T-helper 1 cell treated with Interleukin-12 subunit alpha and Interleukin-12 subunit beta and Interleukin-4 antibody, amounts not matched to agents 30 μg/mL and 1 μg/mL, for 36 hours (primary cell): Measurements from ENCODE around the gene SOCS6.
"Not testable (repeated sequence)": the region's sequence is repeated elsewhere in the genome, so short reads cannot be mapped to it uniquely, and the experiment has no call there.

ENCODE experiments used
- H3K27ac Mint-ChIP-seq: one replicate; pipeline ENCODE4 v1.8.0; 2021; ENCODE audit warnings: mild to moderate bottlenecking, mixed read lengths
- H3K27me3 Mint-ChIP-seq: one replicate; pipeline ENCODE4 v1.8.0; 2021; ENCODE audit warnings: low read depth, mixed read lengths
- H3K36me3 Mint-ChIP-seq: one replicate; pipeline ENCODE4 v1.8.0; 2021; ENCODE audit warnings: low read depth, mixed read lengths
- H3K4me1 Mint-ChIP-seq: one replicate; pipeline ENCODE4 v1.8.0; 2021; ENCODE audit warnings: low read depth, mixed read lengths
- H3K4me3 Mint-ChIP-seq: one replicate; pipeline ENCODE4 v1.8.0; 2021; ENCODE audit warnings: mild to moderate bottlenecking, moderate library complexity, mixed read lengths
- H3K9me3 Mint-ChIP-seq: one replicate; pipeline ENCODE4 v1.8.0; 2021; ENCODE audit warnings: mixed read lengths

Gene SOCS6

DNA sequence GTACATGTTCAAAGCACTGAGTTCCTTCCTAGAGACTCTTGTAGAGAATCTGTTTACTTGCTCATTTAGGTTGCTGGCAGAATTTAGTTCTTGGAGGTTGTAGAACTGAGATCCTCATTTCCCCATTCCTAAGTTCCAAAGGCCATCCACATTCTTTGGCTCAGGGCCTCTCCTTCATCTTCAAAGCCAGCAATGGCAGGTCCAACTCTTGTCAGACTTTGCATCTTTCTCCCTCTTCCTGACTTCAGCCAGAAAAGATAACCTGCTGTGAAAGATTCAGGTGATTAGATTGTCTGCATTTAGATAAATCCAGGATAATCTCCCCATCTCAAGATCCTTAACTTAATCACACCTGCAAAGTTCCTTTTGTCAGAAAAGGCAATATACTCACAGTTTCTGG lies 51.1 kb downstream of the SOCS6 start:
- Mint-ChIP-seq H3K4me1 (no peaks in the 10 kb centered on the region), H3K4me3 (no peak overlapping the region)

DNA sequence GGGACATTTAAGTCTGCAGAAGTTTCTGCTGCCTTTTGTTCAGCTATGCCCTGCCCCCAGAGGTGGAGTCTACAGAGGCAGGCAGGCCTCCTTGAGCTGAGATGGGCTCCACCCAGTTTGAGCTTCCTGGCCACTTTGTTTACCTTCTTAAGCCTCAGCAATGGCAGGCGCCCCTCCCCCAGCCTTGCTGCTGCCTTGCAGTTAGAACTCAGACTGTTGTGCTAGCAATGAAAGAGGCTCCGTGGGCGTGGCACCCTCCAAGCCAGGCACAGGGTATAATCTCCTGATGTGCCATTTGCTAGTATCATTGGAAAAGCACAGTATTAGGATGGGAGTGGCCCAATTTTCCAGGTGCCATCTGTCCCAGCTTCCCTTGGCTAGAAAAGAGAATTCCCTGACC lies 59.6 kb downstream of the SOCS6 start:
- not testable (repeated sequence) for H3K27me3 Mint-ChIP-seq, H3K36me3 Mint-ChIP-seq, H3K9me3 Mint-ChIP-seq, H3K27ac Mint-ChIP-seq, H3K4me1 Mint-ChIP-seq, H3K4me3 Mint-ChIP-seq

More for the DNA sequence above, 51.1 kb downstream of the SOCS6 start:
- H3K27ac Mint-ChIP-seq = no peak overlapping the region
- no peaks in the 10 kb centered on the region for H3K36me3 Mint-ChIP-seq
- H3K9me3 Mint-ChIP-seq = no peaks in the 10 kb centered on the region
- no peaks in the 10 kb centered on the region for H3K27me3 Mint-ChIP-seq

DNA sequence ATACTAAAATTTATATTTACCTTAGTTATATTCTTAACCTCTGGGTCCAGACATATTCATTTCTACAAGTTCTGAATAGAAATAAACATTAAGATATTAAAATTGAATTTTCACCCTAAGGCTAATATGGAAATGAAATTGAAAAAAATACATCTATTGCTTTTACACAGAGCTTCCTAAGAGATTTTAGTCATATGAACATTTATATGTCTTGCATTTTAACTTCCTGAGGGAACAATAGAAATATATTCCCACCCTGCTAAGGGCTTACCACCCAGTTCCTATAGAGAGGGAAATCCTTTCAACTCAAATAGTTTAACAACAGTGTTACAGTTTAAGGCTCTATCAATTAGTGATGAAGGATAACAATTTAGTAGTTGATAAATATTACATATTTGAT lies 60.5 kb downstream of the SOCS6 start:
- Mint-ChIP-seq H3K4me1 (no peaks in the 10 kb centered on the region), H3K9me3 (peaks cover 4% of the 10 kb centered on the region), H3K27me3 (no peaks in the 10 kb centered on the region), H3K27ac (no peak overlapping the region), H3K4me3 (no peak overlapping the region), H3K36me3 (no peaks in the 10 kb centered on the region)

DNA sequence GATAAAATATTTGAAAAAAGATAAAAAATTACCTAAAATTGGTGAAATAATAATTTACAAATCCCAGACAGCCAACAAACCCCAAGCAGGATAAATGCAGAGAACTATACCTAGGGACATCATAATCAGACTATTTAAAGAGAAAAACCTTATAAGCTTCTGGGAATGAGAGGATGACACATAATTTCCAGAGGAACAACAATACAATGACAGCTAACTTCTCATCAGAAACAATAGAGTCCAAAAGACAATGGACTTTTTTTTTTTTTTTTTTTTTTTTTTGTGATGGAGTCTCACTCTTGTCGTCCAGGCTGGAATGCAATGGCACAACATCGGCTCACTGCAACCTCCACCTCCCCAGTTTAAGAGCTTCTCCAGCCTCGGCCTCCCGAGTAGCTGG lies 65.2 kb downstream of the SOCS6 start:
- Mint-ChIP-seq H3K27ac (no peak overlapping the region), H3K9me3 (peaks cover 7% of the 10 kb centered on the region), H3K36me3 (no peaks in the 10 kb centered on the region), H3K4me1 (no peaks in the 10 kb centered on the region), H3K27me3 (no peaks in the 10 kb centered on the region), H3K4me3 (no peak overlapping the region)

DNA sequence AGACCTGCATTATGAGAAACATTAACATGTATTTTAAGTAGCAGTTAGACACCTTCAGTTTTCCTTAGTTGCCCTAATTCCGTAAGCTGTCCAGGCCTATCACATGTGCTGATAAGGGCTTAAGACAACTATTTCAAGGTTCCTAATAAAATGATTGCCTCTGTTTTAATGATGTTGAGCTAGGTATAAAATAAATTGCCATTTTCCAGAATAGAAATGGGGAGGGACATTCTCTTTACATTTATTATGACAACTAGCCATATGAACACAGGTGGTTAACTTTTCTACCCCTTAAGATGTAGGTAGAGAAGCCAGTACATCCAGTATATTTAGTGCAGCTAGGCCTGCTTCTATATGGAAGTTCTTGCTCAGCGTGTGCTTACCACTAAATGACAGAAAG lies 65.9 kb downstream of the SOCS6 start:
- Mint-ChIP-seq H3K27ac (no peak overlapping the region), H3K4me3 (no peak overlapping the region)

DNA sequence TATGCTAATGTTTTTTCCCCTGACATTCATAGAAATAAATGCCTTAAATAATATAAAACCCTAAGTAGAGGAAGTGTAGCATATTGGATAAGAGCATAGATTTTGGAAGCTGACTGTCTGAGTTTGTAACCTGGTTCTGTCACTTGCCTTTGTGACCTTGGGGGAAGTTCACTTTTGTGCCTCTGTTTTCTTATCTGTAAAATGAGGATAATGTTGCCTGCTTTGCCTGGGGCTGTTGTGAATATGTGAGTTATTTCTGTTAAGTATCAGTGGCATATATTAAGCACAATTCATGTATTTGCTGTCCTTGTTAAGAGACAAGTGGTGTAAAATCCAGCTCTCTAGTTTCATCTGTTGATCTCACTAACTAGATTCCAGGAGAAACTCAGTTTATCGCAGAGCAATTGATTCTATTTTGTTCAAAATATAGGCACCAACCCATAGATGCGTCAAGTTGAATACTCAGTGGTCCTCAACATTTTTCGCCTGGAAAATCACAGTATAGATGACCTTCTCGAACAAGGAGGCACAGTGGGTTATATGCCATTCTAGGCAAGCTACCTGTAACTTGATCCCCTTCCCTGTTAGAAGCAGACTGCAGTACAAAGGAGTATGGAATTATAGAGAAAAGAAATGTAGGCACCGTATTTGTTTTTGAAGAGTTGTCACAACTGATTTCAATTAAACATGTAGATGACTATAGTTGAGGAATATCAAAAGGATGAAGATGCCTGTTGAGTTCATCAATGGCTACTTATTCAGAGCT lies 67.0 kb downstream of the SOCS6 start:
- no peaks in the 10 kb centered on the region for H3K36me3 Mint-ChIP-seq
- H3K27me3 Mint-ChIP-seq = no peaks in the 10 kb centered on the region
- H3K4me1 Mint-ChIP-seq = no peaks in the 10 kb centered on the region
- H3K27ac Mint-ChIP-seq = no peak overlapping the region
- peaks cover 7% of the 10 kb centered on the region for H3K9me3 Mint-ChIP-seq
- H3K4me3 Mint-ChIP-seq = no peak overlapping the region

More for the DNA sequence above, 65.9 kb downstream of the SOCS6 start:
- H3K4me1 Mint-ChIP-seq = no peaks in the 10 kb centered on the region
- H3K9me3 Mint-ChIP-seq = peaks cover 7% of the 10 kb centered on the region
- no peaks in the 10 kb centered on the region for H3K27me3 Mint-ChIP-seq
- no peaks in the 10 kb centered on the region for H3K36me3 Mint-ChIP-seq

DNA sequence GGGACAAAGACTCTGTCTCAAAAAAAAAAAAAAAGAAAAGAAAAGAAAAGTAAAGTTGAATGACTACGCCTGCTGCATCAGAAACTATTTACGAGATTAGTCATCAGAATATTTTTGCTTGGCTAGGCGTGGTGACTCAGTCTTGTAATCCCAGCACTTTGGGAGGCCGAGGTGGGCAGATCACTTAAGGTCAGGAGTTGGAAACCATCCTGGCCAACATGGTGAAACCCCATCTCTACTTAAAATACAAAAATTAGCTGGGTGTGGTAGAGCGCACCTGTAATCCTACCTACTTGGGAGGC lies 69.2 kb downstream of the SOCS6 start:
- not testable (repeated sequence) for H3K4me3 Mint-ChIP-seq, H3K27me3 Mint-ChIP-seq, H3K9me3 Mint-ChIP-seq, H3K4me1 Mint-ChIP-seq, H3K27ac Mint-ChIP-seq, H3K36me3 Mint-ChIP-seq

DNA sequence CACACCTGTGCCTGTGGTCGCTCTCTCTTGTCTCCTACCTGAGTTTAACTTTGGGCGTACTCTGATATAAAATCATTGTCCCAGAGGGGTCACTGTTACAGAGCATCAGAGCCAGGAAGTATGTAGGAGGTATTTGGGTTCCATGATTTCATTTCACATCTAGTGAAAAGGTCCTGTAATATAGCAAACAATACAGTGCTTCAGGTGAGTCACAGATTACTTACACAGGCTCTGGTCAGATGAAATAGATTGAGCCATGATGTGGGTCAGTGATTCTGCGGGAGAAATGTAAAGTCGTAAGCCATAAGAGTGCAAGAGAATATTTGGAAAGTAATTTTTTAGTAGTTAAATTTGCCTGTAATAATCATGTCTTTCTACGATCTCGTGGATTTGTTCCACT lies 70.2 kb downstream of the SOCS6 start:
- H3K4me3 Mint-ChIP-seq = no peak overlapping the region
- peaks cover 4% of the 10 kb centered on the region for H3K9me3 Mint-ChIP-seq
- no peak overlapping the region for H3K27ac Mint-ChIP-seq
- H3K4me1 Mint-ChIP-seq = no peaks in the 10 kb centered on the region
- no peaks in the 10 kb centered on the region for H3K36me3 Mint-ChIP-seq
- no peaks in the 10 kb centered on the region for H3K27me3 Mint-ChIP-seq

DNA sequence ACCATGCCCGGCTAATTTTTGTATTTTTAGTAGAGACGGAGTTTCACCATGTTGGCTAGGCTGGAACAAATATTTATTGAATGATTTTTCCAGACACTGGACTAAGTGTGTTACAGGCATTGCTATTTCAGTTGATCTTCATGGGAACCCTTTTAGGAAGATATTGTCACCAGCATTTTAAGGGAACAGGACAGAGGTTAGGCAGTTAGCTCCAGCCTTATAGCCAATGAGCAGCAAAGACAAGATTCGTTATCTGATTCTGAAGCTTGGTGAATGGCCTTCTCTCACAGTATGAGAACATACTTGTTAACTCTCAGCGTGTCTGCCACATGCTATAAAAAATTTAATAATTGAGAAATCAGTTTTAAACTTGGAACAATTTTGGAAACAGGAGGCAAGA lies 73.4 kb downstream of the SOCS6 start:
- no peak overlapping the region for H3K4me3 Mint-ChIP-seq
- H3K27ac Mint-ChIP-seq = no peak overlapping the region
- H3K4me1 Mint-ChIP-seq = no peaks in the 10 kb centered on the region
- H3K9me3 Mint-ChIP-seq = no peaks in the 10 kb centered on the region
- no peaks in the 10 kb centered on the region for H3K27me3 Mint-ChIP-seq
- no peaks in the 10 kb centered on the region for H3K36me3 Mint-ChIP-seq

DNA sequence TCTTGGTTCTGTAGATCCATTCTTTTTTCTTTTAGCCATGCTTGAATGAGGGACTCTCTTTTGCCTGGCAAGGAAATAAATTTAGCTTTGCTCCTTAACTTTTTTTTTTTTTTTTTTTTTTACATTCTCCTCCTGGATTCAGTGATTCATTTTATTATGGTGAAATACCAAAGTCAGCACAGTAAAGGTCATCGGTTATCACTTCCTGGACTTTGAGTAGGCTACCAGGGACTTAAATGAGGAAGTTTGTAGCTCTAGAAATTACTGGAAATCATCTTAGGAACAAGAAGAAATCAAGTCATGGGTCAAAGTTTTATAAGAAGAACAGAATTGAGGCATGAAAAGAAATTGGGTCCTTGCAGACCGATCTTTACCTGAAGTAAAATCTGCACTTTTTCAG lies 75.0 kb downstream of the SOCS6 start:
- Mint-ChIP-seq H3K27ac (no peak overlapping the region), H3K4me3 (no peak overlapping the region), H3K36me3 (no peaks in the 10 kb centered on the region)

DNA sequence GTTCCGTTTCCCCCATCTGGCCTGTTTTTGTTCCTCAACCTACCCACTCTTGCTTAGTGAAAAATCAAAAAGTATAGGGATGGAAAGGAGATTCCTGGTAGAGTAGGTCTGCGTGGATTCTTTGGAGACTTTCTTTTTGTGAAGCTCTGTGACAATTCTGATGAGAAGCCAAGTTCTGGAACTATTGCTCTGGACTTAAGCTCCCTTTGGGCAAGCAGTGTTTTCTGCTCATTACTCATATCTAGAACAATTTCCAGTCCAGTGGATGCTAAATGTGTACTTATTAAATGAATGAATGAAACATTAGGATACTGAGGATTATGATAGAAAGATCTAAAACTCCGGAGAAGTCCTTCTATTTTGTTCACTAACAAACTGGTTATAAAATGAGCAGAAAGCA lies 76.5 kb downstream of the SOCS6 start:
- Mint-ChIP-seq H3K27me3 (no peaks in the 10 kb centered on the region), H3K27ac (no peak overlapping the region), H3K4me3 (no peak overlapping the region), H3K36me3 (no peaks in the 10 kb centered on the region), H3K9me3 (no peaks in the 10 kb centered on the region), H3K4me1 (no peaks in the 10 kb centered on the region)

More for the DNA sequence above, 75.0 kb downstream of the SOCS6 start:
- H3K9me3 Mint-ChIP-seq = no peaks in the 10 kb centered on the region
- no peaks in the 10 kb centered on the region for H3K4me1 Mint-ChIP-seq
- no peaks in the 10 kb centered on the region for H3K27me3 Mint-ChIP-seq

DNA sequence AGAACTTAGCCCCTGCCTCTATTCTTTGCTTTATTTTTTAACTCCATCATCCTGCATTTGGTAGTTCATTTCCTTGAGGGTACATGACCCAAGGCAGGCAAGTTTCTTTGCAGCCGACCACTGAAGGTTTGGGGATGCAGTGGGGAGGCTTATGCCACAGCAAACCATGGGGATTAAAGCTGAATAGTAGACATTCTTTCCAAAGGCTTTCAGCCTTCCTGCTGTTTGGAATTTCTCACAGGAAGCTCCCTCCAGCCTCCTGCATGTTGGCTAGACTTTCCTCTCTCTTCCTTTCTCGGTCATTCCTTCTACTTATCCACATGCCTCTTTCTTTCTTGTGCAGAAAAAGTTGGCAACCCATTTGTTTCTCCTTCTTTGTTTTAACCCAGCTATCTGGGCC lies 77.3 kb downstream of the SOCS6 start:
- Mint-ChIP-seq H3K27me3 (no peaks in the 10 kb centered on the region), H3K27ac (no peak overlapping the region), H3K4me3 (no peak overlapping the region), H3K36me3 (no peaks in the 10 kb centered on the region), H3K9me3 (no peaks in the 10 kb centered on the region), H3K4me1 (no peaks in the 10 kb centered on the region)

DNA sequence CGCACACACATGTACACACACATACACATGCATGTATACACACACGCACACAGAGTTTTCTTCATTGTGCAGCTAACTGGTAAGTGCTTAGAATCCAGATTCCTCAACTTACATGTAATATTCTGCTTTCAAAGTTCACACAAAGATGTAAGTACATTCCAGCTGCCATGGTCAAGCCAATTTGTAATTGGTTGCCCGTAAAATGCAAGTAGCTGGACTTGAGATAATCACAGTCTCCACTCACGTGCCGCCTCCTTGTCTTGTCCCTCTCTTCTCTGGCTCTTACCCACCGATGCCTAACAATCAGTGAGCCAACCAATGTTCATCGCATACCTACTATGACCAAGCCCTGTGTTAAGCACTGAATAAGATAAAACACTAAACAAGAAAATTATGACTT lies 77.8 kb downstream of the SOCS6 start:
- Mint-ChIP-seq H3K4me3 (no peak overlapping the region), H3K27me3 (no peaks in the 10 kb centered on the region), H3K27ac (no peak overlapping the region), H3K4me1 (no peaks in the 10 kb centered on the region), H3K9me3 (no peaks in the 10 kb centered on the region), H3K36me3 (no peaks in the 10 kb centered on the region)

DNA sequence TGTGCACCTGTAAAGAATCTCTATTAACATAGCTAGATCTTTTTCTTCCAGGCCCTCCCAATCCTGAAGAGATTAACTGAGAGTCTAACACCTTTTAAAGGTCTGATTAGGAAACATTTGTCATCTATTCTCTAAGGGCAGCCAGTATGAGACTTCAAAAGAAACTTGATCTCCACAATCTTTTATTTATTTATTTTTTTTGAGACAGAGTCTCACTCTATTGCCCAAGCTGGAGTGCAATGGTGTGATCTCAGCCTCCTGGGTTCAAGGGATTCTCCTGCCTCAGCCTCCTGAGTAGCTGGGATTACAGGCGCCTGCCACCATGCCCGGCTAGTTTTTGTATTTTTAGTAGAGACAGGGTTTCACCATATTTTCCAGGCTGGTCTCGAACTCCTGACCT lies 78.5 kb downstream of the SOCS6 start:
- not testable (repeated sequence) for H3K9me3 Mint-ChIP-seq, H3K36me3 Mint-ChIP-seq, H3K27me3 Mint-ChIP-seq, H3K4me3 Mint-ChIP-seq, H3K4me1 Mint-ChIP-seq, H3K27ac Mint-ChIP-seq

DNA sequence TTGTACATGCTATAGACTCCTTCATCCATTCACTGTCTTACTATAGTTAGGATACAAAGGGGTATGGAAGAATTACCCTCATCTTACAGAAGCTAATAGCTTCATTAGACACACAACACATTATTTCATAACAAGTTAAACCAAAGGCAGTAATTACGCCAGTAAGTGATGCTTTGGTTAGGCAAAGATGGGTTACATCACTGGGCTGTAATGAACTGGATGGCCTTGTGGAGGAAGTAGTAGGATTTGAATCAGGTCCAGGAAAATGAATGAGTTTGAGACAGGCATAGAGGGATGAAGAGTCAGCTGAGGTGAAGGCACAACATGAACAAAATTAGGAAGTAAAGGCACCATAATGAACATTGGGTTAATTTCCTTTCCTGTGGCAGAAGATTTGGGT lies 80.1 kb downstream of the SOCS6 start:
- Mint-ChIP-seq H3K27me3 (peaks cover 5% of the 10 kb centered on the region), H3K36me3 (no peaks in the 10 kb centered on the region), H3K4me1 (no peaks in the 10 kb centered on the region), H3K4me3 (no peak overlapping the region), H3K9me3 (no peaks in the 10 kb centered on the region), H3K27ac (no peak overlapping the region)
